Endothelial cell of umbilical vein (primary cell): ENCODE results near the gene RAB44.

Experiments
- EZH2 ChIP-seq: IDR thresholded peaks from 2 replicates; pipeline ENCODE4 v1.6.1; 2012; ENCODE audit warnings: borderline replicate concordance, low read depth, mild to moderate bottlenecking, moderate library complexity, low read length, inconsistent platforms; ENCODE audit not compliant: severe bottlenecking
- FOS ChIP-seq: IDR thresholded peaks from 2 replicates; pipeline ENCODE4 v1.6.1; 2011; ENCODE audit warnings: mild to moderate bottlenecking, low read length, moderate library complexity, borderline replicate concordance; ENCODE audit not compliant: insufficient read depth
- GATA2 ChIP-seq: IDR thresholded peaks from 2 replicates; pipeline ENCODE4 v1.7.0; 2011; ENCODE audit warnings: low read depth, mild to moderate bottlenecking, moderate library complexity, mixed read lengths, low read length; ENCODE audit not compliant: insufficient read length, insufficient read depth
- JUN ChIP-seq: IDR thresholded peaks from 2 replicates; pipeline ENCODE4 v1.6.1; 2011; ENCODE audit warnings: borderline replicate concordance, low read depth; ENCODE audit not compliant: insufficient read length, insufficient read depth
- MYC ChIP-seq: IDR thresholded peaks from one replicate; pipeline ENCODE4 v1.6.1; 2011; ENCODE audit warnings: mild to moderate bottlenecking, low read depth, low read length
- POLR2A ChIP-seq: IDR thresholded peaks from 2 replicates; pipeline ENCODE4 v1.6.1; 2012; ENCODE audit warnings: low read depth, mild to moderate bottlenecking, control low read depth, low read length
- POLR2AphosphoS5 ChIP-seq: IDR thresholded peaks from 2 replicates; pipeline ENCODE4 v1.6.1; 2012; ENCODE audit warnings: low read depth, mild to moderate bottlenecking, control low read depth, low read length, moderate library complexity; ENCODE audit not compliant: insufficient read depth
- TF ChIP-seq, protein P1 (sequence below), 2 donors: IDR thresholded peaks; 1 replicate in 1 of 2; 2 replicates in 1 of 2; pipeline ENCODE4 v1.5.1; 2011; ENCODE audit warnings: low read length in 2 of 2, mild to moderate bottlenecking in 2 of 2, moderate library complexity in 2 of 2, control low read depth in 1 of 2, inconsistent platforms in 1 of 2, low read depth in 1 of 2; ENCODE audit not compliant: insufficient read depth in 1 of 2; ENCODE audit errors: extremely low read depth in 1 of 2
- TF ChIP-seq, protein P2 (sequence below): IDR thresholded peaks from 2 replicates; pipeline ENCODE4 v1.6.1; 2011; ENCODE audit not compliant: insufficient read depth, insufficient read length

DNA sequence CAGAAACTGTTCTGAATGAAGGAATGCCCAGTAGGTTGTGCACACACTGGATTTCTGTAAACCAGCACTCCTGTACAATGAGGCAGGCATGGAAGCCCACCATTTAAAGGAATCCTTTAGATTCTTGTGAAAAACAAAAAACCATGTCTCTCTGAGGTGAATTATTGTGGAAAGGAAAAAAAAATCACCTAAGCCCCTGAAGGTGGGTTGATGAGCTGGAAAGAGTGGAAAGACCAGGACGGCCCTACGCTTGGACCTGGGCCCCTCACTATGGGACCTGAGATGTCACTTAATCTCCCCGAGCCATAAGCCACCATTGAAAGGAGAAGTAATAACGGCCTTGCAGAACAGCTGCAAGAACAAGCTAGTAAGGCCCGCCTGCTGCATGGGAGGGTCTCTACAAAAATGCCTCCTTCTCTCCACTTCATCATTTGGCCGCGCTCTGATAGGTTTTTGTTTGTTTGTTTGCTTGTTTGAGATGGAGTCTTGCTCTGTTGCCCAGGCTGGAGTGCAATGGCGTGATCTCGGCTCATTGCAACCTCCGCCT, 68.8 kb downstream of the RAB44 start:
- TF ChIP-seq, protein P1, sequence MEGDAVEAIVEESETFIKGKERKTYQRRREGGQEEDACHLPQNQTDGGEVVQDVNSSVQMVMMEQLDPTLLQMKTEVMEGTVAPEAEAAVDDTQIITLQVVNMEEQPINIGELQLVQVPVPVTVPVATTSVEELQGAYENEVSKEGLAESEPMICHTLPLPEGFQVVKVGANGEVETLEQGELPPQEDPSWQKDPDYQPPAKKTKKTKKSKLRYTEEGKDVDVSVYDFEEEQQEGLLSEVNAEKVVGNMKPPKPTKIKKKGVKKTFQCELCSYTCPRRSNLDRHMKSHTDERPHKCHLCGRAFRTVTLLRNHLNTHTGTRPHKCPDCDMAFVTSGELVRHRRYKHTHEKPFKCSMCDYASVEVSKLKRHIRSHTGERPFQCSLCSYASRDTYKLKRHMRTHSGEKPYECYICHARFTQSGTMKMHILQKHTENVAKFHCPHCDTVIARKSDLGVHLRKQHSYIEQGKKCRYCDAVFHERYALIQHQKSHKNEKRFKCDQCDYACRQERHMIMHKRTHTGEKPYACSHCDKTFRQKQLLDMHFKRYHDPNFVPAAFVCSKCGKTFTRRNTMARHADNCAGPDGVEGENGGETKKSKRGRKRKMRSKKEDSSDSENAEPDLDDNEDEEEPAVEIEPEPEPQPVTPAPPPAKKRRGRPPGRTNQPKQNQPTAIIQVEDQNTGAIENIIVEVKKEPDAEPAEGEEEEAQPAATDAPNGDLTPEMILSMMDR (IDR thresholded peaks at IDR 0.05; ENCODE audit: extremely low read depth in 1 of 2, insufficient read depth in 1 of 2, low read depth in 1 of 2, low read length in 2 of 2) = no peak
- no peak for TF ChIP-seq POLR2A
- no peak for TF ChIP-seq EZH2
- TF ChIP-seq POLR2AphosphoS5 = no peak
- TF ChIP-seq, protein P2, sequence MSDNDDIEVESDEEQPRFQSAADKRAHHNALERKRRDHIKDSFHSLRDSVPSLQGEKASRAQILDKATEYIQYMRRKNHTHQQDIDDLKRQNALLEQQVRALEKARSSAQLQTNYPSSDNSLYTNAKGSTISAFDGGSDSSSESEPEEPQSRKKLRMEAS = no peak
- no peak for TF ChIP-seq MYC
- TF ChIP-seq JUN = no peak
- no peak for TF ChIP-seq GATA2
- no peak for TF ChIP-seq FOS
